ENCODE data around the gene SCCPDH.

DNA sequence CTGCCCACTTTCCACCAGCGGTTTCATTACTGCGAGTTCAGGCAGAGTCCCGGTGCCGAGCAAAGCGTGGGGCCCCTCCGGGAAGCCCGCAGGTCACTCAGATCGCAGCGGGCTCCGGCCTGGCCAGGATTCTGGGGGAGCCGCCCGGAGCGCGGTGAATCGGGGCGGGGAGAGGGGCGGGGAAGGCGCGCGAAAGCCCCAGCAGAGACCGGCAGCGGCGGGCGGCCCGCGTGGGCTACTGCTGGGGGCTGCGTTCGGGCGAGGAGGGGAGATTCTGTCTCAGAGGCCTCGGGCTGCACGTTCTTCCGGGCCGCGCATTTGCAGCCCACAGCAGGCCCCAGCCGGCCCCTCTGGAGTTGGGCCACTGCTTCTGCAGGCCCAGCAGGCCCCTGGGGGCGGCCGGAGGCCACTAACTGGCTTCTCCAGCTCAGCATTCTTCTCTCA lies 64.7 kb downstream of the SCCPDH start:
- TF ChIP-seq, protein P1, sequence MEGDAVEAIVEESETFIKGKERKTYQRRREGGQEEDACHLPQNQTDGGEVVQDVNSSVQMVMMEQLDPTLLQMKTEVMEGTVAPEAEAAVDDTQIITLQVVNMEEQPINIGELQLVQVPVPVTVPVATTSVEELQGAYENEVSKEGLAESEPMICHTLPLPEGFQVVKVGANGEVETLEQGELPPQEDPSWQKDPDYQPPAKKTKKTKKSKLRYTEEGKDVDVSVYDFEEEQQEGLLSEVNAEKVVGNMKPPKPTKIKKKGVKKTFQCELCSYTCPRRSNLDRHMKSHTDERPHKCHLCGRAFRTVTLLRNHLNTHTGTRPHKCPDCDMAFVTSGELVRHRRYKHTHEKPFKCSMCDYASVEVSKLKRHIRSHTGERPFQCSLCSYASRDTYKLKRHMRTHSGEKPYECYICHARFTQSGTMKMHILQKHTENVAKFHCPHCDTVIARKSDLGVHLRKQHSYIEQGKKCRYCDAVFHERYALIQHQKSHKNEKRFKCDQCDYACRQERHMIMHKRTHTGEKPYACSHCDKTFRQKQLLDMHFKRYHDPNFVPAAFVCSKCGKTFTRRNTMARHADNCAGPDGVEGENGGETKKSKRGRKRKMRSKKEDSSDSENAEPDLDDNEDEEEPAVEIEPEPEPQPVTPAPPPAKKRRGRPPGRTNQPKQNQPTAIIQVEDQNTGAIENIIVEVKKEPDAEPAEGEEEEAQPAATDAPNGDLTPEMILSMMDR (IDR thresholded peaks at IDR 0.05; ENCODE audit: low read depth, low read length, poor library complexity, severe bottlenecking): no peak
- TF ChIP-seq EZH2phosphoT487 (IDR thresholded peaks at IDR 0.05; ENCODE audit: borderline replicate concordance, low read length): no peak
